ENCODE data around the gene VSNL1.
"Not testable (repeated sequence)": the region's sequence is repeated elsewhere in the genome, so short reads cannot be mapped to it uniquely, and the experiment has no call there.

The VSNL1 gene

DNA sequence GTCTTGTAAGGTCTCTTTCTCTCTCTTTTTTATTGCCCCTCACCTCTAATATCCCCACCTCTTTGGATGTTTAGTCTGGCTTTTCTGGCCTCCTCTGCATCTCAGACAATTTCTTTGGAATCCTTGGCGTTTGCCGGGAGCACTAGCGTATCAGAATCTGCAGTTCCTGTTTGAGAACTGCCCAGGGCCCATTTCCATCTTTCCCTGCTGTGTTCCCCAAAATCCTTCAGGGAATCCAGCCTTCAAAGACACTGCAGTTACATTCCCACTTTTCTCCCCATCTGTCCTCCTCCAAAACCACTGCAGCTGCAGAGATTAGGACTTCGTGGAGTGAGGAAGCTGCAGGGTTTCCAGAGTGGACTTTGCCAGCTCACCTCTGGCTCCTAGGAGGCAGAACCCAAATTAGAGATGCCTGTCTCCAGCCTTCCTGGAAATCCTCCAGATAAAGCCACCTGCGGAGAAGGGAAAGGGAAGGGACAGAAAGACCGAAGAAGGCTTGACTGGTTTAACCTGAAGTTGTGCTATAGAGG is 2.7 kb downstream of the VSNL1 start:
- DNase-seq, result no peak

DNA sequence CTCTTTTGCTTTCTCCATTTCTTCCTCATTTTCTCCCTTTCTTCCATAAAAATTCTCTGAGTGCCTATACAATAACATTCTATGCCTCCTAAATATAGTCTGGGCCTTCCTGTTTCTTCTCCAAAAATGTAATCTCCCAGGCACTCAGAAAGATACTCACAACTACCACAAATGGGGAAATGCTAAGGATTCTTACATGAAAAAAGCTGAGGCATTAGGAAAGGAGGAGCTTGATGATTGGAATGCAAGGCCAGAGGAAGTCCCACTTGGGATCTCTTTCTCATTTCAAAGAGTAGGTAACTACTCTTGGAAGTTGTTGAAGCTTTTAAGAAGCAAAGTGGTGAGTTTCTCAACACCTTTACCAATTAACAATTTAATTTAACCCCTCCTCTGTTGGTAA is 3.4 kb downstream of the VSNL1 start:
- no peak for DNase-seq

GRCh38 chr2:17544256-17544655 is 3.8 kb downstream of the VSNL1 start:
- DNase-seq, result no peak

DNA sequence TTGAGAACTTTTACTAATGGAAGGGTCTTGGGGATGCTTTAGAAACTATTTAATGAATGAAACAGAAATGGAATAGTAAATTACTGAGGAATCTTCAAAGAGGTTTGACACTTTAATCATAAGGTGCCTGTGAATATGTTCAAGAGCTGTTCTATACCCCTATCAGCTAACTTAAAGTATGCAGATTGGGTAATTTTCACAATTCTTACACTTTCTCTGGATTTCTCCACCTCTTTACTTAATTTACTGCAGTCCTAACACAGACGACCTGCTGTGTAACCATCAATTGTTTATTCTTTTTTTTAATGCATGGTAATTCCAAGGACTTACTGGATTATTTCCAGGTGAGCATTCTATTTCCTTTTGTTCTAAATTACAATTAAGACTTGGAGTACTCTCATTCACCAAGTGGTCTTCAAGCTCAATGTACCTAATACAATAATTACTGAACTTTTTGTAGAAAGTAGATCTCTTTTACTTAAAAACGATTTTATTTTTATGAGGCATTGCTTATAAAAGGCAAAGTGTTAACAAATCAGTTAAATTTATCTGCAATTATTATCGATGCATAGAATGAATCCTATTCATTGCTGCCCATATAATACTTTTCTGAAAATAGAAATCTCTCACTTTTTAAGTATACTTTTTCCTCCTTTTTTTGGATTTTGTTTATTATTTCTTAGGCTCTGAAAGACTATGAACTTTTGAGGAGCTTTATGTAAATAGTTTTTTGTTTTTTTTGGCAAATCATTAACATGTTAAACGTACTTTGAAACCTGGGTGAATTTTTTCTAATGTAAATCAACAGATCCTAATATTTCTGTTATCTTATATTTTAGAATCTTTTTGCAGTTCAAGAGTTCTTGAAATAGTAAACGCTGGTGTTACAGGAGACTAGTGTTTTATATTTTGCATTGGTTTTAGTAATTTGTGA is 5.5 kb downstream of the VSNL1 start:
- DNase-seq, result no peak

- DNase-seq, result no peak
These were observed 6.7 kb downstream of the VSNL1 start for GRCh38 chr2:17547237-17547636.

- DNase-seq, result no peak
These were observed 7.2 kb downstream of the VSNL1 start for GRCh38 chr2:17547737-17548136.

- no peak for DNase-seq
These were observed 10.4 kb downstream of the VSNL1 start for GRCh38 chr2:17550907-17551306.

- DNase-seq, result no peak
These were observed 14.7 kb downstream of the VSNL1 start for GRCh38 chr2:17555150-17555549.

DNA sequence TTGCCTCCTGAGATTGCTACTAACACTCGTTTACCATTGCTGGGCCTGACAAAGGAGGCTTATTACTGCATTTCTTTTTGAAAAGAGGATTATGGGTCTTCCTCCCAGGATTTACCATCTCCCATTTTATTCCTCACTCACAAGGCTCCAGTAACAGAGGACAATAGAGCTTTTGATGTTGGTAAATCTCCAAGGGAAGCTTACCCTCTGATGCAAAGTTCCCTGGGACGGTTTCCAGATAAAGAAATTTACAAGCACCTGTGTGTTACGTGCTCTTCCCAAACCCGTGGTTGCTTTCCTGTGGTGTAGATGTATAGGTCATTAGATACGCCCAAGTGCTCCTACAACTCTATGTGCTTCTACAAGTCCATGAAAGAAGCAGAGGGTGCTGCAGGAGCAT is 17.1 kb downstream of the VSNL1 start:
- DNase-seq, result no peak

GRCh38 chr2:17558053-17558452 is 17.6 kb downstream of the VSNL1 start:
- DNase-seq, result no peak

GRCh38 chr2:17558878-17559277 is 18.4 kb downstream of the VSNL1 start:
- DNase-seq, result no peak

- not testable (repeated sequence) for DNase-seq
These were observed 25.2 kb downstream of the VSNL1 start for GRCh38 chr2:17565726-17566125.

- no peak for DNase-seq
These were observed 31.2 kb downstream of the VSNL1 start for GRCh38 chr2:17571681-17572080.

DNA sequence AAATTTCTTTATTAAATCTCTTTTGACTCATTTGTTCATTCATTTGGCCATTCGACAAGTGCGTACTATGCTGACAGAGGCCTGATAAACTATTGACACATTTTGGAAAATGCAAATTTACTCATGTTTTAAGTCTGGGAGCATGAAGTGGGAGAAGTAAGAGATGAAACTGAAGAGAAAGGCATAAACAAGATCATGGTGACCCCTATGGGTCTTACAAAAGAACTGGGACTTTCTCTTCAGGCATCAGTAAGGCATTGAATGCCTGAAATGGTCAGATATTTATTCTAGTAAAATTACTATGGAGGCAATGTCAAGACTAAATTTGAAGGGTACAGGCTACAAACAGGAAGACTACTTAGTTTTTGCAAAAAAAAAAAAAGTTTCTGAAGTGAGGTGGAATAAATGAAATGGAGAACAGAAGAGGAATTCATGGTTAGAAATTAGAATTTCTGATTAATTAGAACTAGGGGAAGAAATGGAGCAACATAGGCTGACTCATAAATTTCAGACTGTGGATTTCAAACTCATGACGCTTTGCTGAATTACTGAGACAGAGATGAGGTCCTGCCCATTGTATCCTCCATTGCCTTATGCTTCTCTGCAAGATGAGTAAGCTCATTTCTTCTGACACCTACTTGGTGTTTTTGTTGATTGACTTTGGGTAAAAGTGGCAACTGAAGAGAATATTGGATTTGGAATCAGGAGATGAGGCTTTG is 32.7 kb downstream of the VSNL1 start:
- DNase-seq, result no peak

DNA sequence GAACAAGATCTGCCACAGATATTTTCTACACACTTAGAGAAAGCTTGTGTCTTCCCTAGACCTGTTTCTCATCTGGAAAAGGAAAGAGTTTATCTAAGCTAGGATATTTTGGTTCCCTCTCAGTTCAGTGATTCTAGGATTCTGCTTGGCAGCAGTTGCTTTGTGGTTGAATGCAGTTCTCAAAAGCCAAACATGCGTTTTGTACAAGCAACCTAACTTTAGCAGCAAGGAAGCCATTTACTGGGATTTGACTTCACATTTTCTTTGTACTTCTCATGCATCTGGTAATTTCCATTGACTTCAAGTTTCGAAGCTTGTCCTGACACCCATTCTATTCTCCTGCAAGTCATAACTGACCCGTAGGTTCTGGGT is 33.3 kb downstream of the VSNL1 start:
- no peak for DNase-seq

DNA sequence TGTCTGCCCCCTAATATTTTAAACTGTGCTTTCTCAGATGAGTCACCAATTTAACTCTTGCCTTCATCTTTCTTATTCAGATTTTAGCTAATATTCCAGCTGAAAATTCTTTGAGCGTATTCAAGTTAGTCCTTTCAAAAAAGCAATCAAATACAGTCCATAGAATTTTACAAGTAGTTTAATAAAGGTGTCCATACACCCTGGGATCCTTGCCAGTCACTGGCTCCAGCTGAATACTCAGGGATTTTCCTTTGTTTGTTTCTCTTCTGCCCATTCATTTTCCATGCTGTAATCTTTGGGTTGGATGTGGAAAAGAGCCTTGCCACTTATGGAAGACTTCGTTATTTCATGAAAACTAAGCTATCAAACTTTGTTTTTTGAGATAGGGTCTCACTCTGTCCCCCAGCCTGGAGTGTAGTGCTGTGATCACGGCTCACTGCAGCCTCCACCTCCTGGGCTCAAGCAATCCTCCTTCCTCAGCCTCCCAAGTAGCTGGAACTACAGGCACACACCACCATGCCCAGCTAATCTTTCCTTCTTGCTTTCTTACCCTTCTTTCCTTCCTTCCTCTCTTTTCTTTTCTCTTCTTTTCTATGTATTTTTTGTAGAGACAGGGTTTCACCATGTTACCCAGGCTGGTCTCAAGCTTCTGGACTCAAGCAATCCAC is 34.0 kb downstream of the VSNL1 start:
- no peak for DNase-seq

DNA sequence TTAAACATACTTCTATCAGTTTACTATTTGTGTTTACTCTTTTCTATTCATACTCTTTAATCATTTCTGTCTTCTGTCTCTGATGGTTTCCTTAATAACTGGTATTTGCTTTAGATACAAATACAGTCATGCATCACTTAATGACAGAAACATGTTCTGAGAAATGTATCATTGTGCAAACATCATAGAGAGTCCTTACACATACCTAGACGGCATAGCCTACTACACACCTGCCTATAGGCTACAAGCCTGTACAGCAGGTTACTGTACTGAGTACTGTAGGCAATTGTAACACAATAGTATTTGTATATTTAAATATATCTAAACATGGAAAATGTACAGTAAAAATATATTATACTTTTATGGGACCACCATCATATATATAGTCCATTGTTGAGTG is 36.3 kb downstream of the VSNL1 start:
- DNase-seq, result no peak

DNA sequence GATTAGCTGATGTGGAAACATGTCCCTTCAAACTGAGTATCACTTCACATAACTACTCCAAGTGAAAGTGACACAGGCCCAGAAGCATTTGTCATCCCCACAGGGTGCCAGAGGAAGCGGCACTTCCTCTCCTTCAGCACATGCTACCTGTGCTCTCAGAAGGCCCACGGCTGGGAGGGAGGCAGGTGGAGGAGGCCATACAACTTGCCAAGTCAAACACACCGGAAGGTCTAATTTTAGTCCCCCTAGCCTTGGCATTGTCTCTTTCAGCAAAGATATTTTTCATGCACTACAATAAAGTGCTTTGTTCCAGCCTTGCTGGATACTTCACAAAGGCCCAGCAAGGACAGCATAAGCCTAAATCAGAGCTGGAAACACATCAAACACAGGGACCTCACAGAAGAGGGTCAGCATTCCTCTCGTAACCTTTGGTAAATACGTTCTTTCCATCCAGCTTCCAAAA is 38.0 kb downstream of the VSNL1 start:
- DNase-seq, result no peak

DNA sequence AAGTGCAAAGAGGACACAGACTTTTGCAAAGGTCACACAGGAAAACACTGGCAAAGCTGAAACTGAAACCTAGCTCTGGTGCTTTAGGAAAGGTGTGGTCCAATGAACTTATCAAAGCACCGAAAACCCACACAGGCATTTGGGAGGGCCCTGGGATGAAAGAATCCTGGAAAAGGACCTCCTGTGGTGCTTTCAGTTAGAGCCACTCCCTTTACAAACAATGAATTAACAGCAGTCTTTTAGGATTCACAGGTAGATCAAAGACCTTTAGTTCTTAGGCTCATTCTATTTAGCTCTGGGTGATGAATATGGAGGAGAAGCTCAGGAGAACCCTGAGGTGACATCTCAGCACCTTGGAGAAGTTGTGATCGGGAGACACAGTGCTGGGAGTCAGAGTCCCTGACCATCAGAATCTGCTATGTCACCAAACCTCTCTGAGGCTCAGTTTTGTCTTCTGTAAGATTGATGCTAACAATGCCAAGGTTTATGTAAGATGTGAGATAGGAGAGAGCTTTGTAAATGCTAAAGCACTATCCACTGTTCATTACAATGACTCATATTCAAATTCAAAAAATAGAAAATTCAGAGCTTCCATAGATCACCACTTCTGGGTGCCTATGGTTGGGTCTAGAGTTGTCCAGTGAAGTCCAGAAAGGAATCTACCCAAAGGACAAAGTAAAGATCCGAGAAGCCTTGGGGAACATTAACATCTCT is 39.3 kb downstream of the VSNL1 start:
- no peak for DNase-seq

- DNase-seq, result no peak
These were observed 39.8 kb downstream of the VSNL1 start for GRCh38 chr2:17580319-17580715.

- DNase-seq, result no peak
These were observed 41.3 kb downstream of the VSNL1 start for GRCh38 chr2:17581831-17582230.

DNA sequence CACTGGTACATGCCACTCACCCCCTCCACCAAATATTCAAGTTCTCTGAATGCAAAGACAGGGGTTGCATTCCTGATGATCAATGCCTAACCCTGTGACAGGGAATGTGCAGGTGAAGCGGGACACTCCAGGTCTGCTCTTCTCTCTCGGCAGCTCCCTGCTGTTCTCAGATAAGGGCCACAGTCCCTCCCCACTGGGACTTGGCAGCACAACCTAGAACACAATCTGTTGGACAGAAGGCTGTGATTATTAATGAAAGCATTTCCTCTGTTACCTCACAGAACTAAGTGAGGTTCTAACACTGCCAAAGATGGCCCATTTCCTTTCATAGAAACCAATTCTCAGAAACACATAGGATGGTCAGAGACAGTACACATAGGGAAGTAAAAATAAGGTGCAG is 42.7 kb downstream of the VSNL1 start:
- no peak for DNase-seq

- no peak for DNase-seq
These were observed 43.1 kb downstream of the VSNL1 start for GRCh38 chr2:17583646-17584045.

All from SHP77 (cell line).